Right renal pelvis (tissue), 4 donors: ENCODE data around the gene LRRN2. TPM values are rescaled to one million over a fixed set of nuclear protein-coding genes. Genes with fewer than 3 reads are reported as not detected.
"Not testable (repeated sequence)": the region's sequence is repeated elsewhere in the genome, so short reads cannot be mapped to it uniquely, and the experiment has no call there.

Experiments
- DNase-seq, 4 donors: peaks; one replicate each; pipeline ENCODE4 v3.0.0-alpha.2; 2013; ENCODE audit warnings: low read depth in 4 of 4, low spot score in 3 of 4, missing footprints in 1 of 4
- polyA plus RNA-seq, 4 donors: library from polyadenylated mRNA; unstranded; fragments of 120-200 nt; gene quantifications; one replicate each; pipeline ENCODE4 v1.2.1, GENCODE V29; 2013; ENCODE audit not compliant: insufficient read length in 4 of 4

LRRN2 gene
- 10 to 100 TPM; 12.1 to 15.7 (median 13.3) TPM for polyA plus RNA-seq

GRCh38 chr1:204685236-204686006, at the start of gene LRRN2:
TSS of gene LRRN2 (minus strand) at chr1:204685738. CDS start at chr1:204619992, 65,746 bp downstream.
- no peak for DNase-seq

- no peak for DNase-seq
Measured at GRCh38 chr1:204735042-204735441, 49.5 kb upstream of the LRRN2 start.

GRCh38 chr1:204733869-204734596, 48.5 kb upstream of the LRRN2 start:
- DNase-seq, result no peak

GRCh38 chr1:204733289-204733688, 47.8 kb upstream of the LRRN2 start:
- DNase-seq, result no peak

- no peak for DNase-seq
Measured at GRCh38 chr1:204731985-204732575, 46.5 kb upstream of the LRRN2 start.

- DNase-seq, result no peak
Measured at GRCh38 chr1:204731509-204731908, 46.0 kb upstream of the LRRN2 start.

GRCh38 chr1:204730826-204731459, 45.4 kb upstream of the LRRN2 start:
- no peak for DNase-seq

- no peak for DNase-seq
Measured at GRCh38 chr1:204729516-204729915, 44.0 kb upstream of the LRRN2 start.

GRCh38 chr1:204728456-204728855, 42.9 kb upstream of the LRRN2 start:
- no peak for DNase-seq

GRCh38 chr1:204728045-204728444, 42.5 kb upstream of the LRRN2 start:
- no peak for DNase-seq

GRCh38 chr1:204727438-204727837, 41.9 kb upstream of the LRRN2 start:
- DNase-seq, result not testable (repeated sequence)

GRCh38 chr1:204726478-204726877, 40.9 kb upstream of the LRRN2 start:
- DNase-seq, result no peak

GRCh38 chr1:204725821-204726448, 40.4 kb upstream of the LRRN2 start:
- no peak for DNase-seq

- DNase-seq, result no peak
Measured at GRCh38 chr1:204723131-204723787, 37.7 kb upstream of the LRRN2 start.

GRCh38 chr1:204721373-204722055, 36.0 kb upstream of the LRRN2 start:
- no peak for DNase-seq

GRCh38 chr1:204716660-204717059, 31.1 kb upstream of the LRRN2 start:
- DNase-seq, result no peak

- DNase-seq, result no peak
Measured at GRCh38 chr1:204714861-204715511, 29.4 kb upstream of the LRRN2 start.

- no peak for DNase-seq
Measured at GRCh38 chr1:204714194-204714860, 28.8 kb upstream of the LRRN2 start.
